OCI-LY1 (cell line): ENCODE data around the gene GTF3C5.
"Not testable (repeated sequence)": the region's sequence is repeated elsewhere in the genome, so short reads cannot be mapped to it uniquely, and the experiment has no call there.

ENCODE experiments used
- H2AFZ ChIP-seq: fragments of 200-600 bp; sonication (generic), shearing (Covaris generic); 2 replicates; pipeline ENCODE4 v1.6.0; 2014; ENCODE audit warnings: antibody characterized with exemption, mild to moderate bottlenecking, low read length
- H3F3A ChIP-seq: fragments of 200-600 bp; sonication (generic), shearing (Covaris generic); 2 replicates; pipeline ENCODE4 v1.6.0; 2014; ENCODE audit warnings: mild to moderate bottlenecking, antibody characterized with exemption, low read length, moderate library complexity; ENCODE audit not compliant: insufficient read depth
- H3K27ac ChIP-seq: fragments of 200-600 bp; sonication (generic); 2 replicates; pipeline ENCODE4 v1.5.1; 2014; ENCODE audit warnings: low read length, mixed run types, mild to moderate bottlenecking, low read depth; ENCODE audit not compliant: poor library complexity, severe bottlenecking
- H3K27me3 ChIP-seq: fragments of 200-600 bp; sonication (generic); 2 replicates; pipeline ENCODE4 v1.6.0; 2014; ENCODE audit warnings: antibody characterized with exemption, mild to moderate bottlenecking, low read length, moderate library complexity; ENCODE audit not compliant: insufficient read depth
- H3K36me3 ChIP-seq: fragments of 200-600 bp; sonication (generic); 2 replicates; pipeline ENCODE4 v1.6.1; 2014; ENCODE audit warnings: mild to moderate bottlenecking, antibody characterized with exemption, low read length, moderate library complexity, mixed read lengths; ENCODE audit not compliant: insufficient read depth
- H3K4me1 ChIP-seq: fragments of 200-600 bp; sonication (generic); 2 replicates; pipeline ENCODE4 v1.5.1; 2014; ENCODE audit warnings: mild to moderate bottlenecking, low read length, moderate library complexity; ENCODE audit not compliant: insufficient read depth, severe bottlenecking
- H3K4me2 ChIP-seq: fragments of 200-600 bp; sonication (generic), shearing (Covaris generic); 2 replicates; pipeline ENCODE4 v1.6.1; 2014; ENCODE audit warnings: low read length
- H3K4me3 ChIP-seq: fragments of 200-600 bp; sonication (generic); 2 replicates; pipeline ENCODE4 v1.5.1; 2014; ENCODE audit warnings: low read length, low read depth, mild to moderate bottlenecking, mixed read lengths; ENCODE audit not compliant: poor library complexity, severe bottlenecking
- H3K79me2 ChIP-seq: fragments of 200-600 bp; shearing (Covaris generic); 2 replicates; pipeline ENCODE4 v1.6.1; 2016; ENCODE audit warnings: mixed run types, low read length, mixed read lengths; ENCODE audit not compliant: insufficient read depth
- H3K9ac ChIP-seq: fragments of 200-600 bp; sonication (generic), shearing (Covaris generic); 2 replicates; pipeline ENCODE4 v1.6.1; 2014; ENCODE audit warnings: mild to moderate bottlenecking, low read length, mixed read lengths
- H3K9me2 ChIP-seq: fragments of 200-600 bp; sonication (generic), shearing (Covaris generic); 2 replicates; pipeline ENCODE4 v1.6.1; 2014; ENCODE audit warnings: low read depth, mild to moderate bottlenecking, low read length, mixed read lengths
- H3K9me3 ChIP-seq: fragments of 200-600 bp; shearing (Covaris generic); 2 replicates; pipeline ENCODE4 v1.6.1; 2014; ENCODE audit warnings: low read length, mixed read lengths
- H4K20me1 ChIP-seq: fragments of 200-600 bp; sonication (generic), shearing (Covaris generic); 2 replicates; pipeline ENCODE4 v1.6.0; 2016; ENCODE audit warnings: mild to moderate bottlenecking, low read length; ENCODE audit not compliant: insufficient read depth
- CTCF ChIP-seq: fragments of 200-600 bp; sonication (generic), shearing (Covaris generic); IDR thresholded peaks from 2 replicates; pipeline ENCODE4 v1.5.1; 2017; ENCODE audit warnings: mild to moderate bottlenecking, antibody characterized with exemption, low read length, moderate library complexity, mixed read lengths
- EZH2 ChIP-seq: fragments of 200-600 bp; sonication (generic), shearing (Covaris generic); IDR thresholded peaks from 2 replicates; pipeline ENCODE4 v1.8.0; 2017; ENCODE audit warnings: borderline replicate concordance, mixed run types, mild to moderate bottlenecking, antibody characterized with exemption, low read length, moderate library complexity, mixed read lengths

Gene GTF3C5

GRCh38 chr9:133071484-133072150 lies 40.8 kb downstream of the GTF3C5 start:
- H2AFZ ChIP-seq = no peak overlapping the region
- no peaks in the 10 kb centered on the region for H3K27me3 ChIP-seq
- H3K4me2 ChIP-seq = no peak overlapping the region
- no peaks in the 10 kb centered on the region for H3K9me2 ChIP-seq
- no peak overlapping the region for H3K27ac ChIP-seq
- H3F3A ChIP-seq = no peaks in the 10 kb centered on the region
- no peak overlapping the region for H3K9ac ChIP-seq
- no peaks in the 10 kb centered on the region for H3K9me3 ChIP-seq
- H4K20me1 ChIP-seq = no peaks in the 10 kb centered on the region
- TF ChIP-seq CTCF = no peak
- TF ChIP-seq EZH2 = no peak
- H3K79me2 ChIP-seq = no peaks in the 10 kb centered on the region
- H3K4me1 ChIP-seq = no peaks in the 10 kb centered on the region
- H3K36me3 ChIP-seq = no peaks in the 10 kb centered on the region
- no peak overlapping the region for H3K4me3 ChIP-seq

DNA sequence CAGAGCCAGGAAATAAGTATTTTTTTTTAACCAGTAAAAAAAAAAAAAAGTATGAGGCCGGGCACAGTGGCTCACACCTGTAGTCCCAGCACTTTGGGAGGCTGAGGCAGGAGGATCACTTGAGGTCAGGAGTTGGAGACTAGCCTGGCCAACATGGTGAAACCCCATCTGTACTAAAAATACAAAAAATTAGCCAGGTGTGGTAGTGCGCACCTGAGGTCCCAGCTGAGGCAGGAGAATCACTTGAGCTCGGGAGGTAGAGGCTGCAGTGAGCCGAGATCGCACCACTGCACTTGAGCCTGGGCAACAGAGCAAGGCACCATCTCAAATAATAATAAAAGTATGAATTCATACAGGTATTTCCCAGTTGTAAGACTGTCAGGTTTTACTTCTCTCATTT lies 41.4 kb downstream of the GTF3C5 start:
- not testable (repeated sequence) for H3K79me2 ChIP-seq, H3K27ac ChIP-seq, H3F3A ChIP-seq, H3K9me3 ChIP-seq, H3K27me3 ChIP-seq, H3K36me3 ChIP-seq, H3K4me2 ChIP-seq, H4K20me1 ChIP-seq, H3K4me1 ChIP-seq, H3K4me3 ChIP-seq, H3K9me2 ChIP-seq, H3K9ac ChIP-seq, H2AFZ ChIP-seq

DNA sequence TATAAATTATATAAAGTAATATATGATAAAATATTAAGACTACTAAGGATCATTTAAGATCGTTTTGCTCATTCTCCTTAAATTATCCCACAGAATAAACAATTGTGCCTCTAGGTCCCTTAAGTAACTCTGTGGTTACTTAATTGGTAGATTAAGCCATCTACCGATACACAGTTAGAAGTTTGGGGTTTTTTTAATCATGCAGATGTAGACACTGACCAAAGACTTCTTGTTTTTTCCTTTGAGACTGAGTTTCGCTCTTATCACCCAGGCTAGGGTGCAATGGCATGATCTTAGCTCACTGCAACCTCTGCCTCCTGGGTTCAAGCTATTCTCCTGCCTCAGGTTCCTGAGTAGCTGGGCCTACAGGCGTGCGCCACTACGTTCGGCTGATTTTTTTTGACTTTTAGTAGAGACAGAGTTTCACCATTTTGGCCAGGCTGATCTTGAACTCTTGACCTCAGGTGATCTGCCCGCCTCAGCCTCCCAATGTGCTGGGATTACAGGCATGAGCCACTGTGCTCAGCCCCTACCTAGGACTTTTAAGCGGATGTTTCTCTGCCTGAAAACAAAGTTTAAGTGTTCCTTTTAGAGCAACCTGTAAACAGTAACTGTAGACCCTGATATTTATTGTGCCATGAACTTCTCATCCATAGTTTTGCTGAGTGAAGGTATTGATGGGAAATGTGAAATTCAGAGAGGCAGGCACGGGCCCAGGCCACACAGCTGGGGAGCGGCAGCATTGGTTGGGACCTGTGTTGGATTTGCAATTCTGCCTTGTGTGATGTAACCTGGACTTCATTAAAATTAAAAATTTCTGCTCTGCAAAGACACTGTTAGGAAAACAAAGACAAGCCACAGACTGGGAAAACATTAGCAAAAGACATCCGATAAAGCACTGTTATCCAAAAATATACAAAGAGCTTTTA lies 42.6 kb downstream of the GTF3C5 start:
- Histone ChIP-seq H3K27ac (no peak overlapping the region), H3K79me2 (no peaks in the 10 kb centered on the region), H3K9ac (no peak overlapping the region), H4K20me1 (no peaks in the 10 kb centered on the region), H3K4me3 (no peak overlapping the region), H3K4me2 (no peak overlapping the region), H3K36me3 (no peaks in the 10 kb centered on the region), H3K9me2 (no peaks in the 10 kb centered on the region), H3K9me3 (no peaks in the 10 kb centered on the region), H3K4me1 (no peaks in the 10 kb centered on the region), H2AFZ (no peak overlapping the region), H3K27me3 (no peaks in the 10 kb centered on the region), H3F3A (no peaks in the 10 kb centered on the region)
- TF ChIP-seq EZH2 (no peak), CTCF (no peak)
